A673 (cell line): ENCODE data around the gene HABP2.

Experiments
- EZH2 ChIP-seq: fragments of 200-600 bp; sonication (generic); IDR thresholded peaks from 2 replicates; pipeline ENCODE4 v1.6.1; 2017; ENCODE audit warnings: borderline replicate concordance, low read depth, mild to moderate bottlenecking, mixed read lengths, antibody characterized with exemption, low read length; ENCODE audit not compliant: poor library complexity, severe bottlenecking
- TF ChIP-seq, protein P1 (sequence below): fragments of 300-800, 200-600 bp; sonication (generic); conservative IDR thresholded peaks from 2 replicates; pipeline ENCODE4 v1.5.1; 2017; ENCODE audit warnings: low read depth, mild to moderate bottlenecking, antibody characterized with exemption, low read length, moderate library complexity, mixed read lengths

DNA sequence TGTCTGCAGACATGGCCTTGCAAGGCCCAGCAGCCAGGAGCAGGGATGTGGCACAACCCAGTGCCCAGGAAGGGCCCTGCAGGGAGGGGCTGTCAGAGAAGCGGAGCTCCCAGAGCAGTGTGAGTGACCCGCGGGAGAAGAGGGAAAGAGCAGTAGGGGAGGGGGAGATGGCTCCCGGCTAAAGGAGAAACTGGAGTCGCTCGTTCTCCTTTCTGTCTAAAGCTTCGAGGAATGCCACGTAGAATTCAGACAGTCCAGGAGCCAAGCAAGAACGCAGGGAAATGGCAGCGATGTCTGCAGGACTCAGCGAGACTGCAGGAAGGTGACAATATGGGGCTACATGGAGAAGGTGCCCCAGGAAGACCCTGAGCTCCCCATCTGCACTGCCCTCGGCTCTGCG lies 22.4 kb upstream of the HABP2 start:
- no peak for TF ChIP-seq EZH2
- TF ChIP-seq, protein P1, sequence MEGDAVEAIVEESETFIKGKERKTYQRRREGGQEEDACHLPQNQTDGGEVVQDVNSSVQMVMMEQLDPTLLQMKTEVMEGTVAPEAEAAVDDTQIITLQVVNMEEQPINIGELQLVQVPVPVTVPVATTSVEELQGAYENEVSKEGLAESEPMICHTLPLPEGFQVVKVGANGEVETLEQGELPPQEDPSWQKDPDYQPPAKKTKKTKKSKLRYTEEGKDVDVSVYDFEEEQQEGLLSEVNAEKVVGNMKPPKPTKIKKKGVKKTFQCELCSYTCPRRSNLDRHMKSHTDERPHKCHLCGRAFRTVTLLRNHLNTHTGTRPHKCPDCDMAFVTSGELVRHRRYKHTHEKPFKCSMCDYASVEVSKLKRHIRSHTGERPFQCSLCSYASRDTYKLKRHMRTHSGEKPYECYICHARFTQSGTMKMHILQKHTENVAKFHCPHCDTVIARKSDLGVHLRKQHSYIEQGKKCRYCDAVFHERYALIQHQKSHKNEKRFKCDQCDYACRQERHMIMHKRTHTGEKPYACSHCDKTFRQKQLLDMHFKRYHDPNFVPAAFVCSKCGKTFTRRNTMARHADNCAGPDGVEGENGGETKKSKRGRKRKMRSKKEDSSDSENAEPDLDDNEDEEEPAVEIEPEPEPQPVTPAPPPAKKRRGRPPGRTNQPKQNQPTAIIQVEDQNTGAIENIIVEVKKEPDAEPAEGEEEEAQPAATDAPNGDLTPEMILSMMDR = no peak
